Activated B cell treated with CpG ODN at 0.5 μM for 24 hours (primary cell): ENCODE measurements around the gene SPI1. TPM values are rescaled to one million over a fixed set of nuclear protein-coding genes. Genes with fewer than 3 reads are reported as not detected.

Experiments used
- ATAC-seq: fragments of 200-7000 bp; cut with Tn5 transposase; one replicate; pipeline ENCODE4 v1.10.0; 2021; ENCODE audit warnings: low read depth, mild to moderate bottlenecking, moderate library complexity
- CTCF ChIA-PET: fragments of 350-600 bp; sonication (Branson Sonifier 250); formaldehyde crosslinking; loops from one replicate; lab custom pipeline; 2021; ENCODE audit warnings: antibody characterized with exemption; lab: Charles Lee
- POLR2A ChIA-PET: fragments of 350-600 bp; sonication (Branson Sonifier 250); formaldehyde crosslinking; loops from one replicate; lab custom pipeline; 2021; ENCODE audit warnings: antibody characterized with exemption; lab: Charles Lee
- DNase-seq: peaks from one replicate; pipeline ENCODE4 v3.0.0; 2022
- H3K27ac Mint-ChIP-seq: one replicate; pipeline ENCODE4 v1.8.0; 2020; ENCODE audit warnings: mixed read lengths
- H3K27me3 Mint-ChIP-seq: one replicate; pipeline ENCODE4 v1.8.0; 2021; ENCODE audit warnings: mixed read lengths
- H3K36me3 Mint-ChIP-seq: one replicate; pipeline ENCODE4 v1.8.0; 2021; ENCODE audit warnings: low read depth, mixed read lengths
- H3K4me1 Mint-ChIP-seq: one replicate; pipeline ENCODE4 v1.8.0; 2021; ENCODE audit warnings: mixed read lengths
- H3K4me3 Mint-ChIP-seq: one replicate; pipeline ENCODE4 v1.8.0; 2020; ENCODE audit warnings: mild to moderate bottlenecking, mixed read lengths
- H3K9me3 Mint-ChIP-seq: one replicate; pipeline ENCODE4 v1.8.0; 2020; ENCODE audit warnings: mixed read lengths
- CTCF ChIP-seq: fragments of 200-600 bp; IDR thresholded peaks from one replicate; pipeline ENCODE4 v1.8.0; 2022; ENCODE audit warnings: antibody characterized with exemption, mild to moderate bottlenecking
- intact Hi-C: fragments of 100-400 bp; cut with micrococcal nuclease; formaldehyde crosslinking; loops from one replicate; pipeline ENCODE4 v1.15.1; 2024
- total RNA-seq: library from RNA; stranded (reverse); gene quantifications from 2 replicates; pipeline ENCODE4 v1.2.3, GENCODE V29; 2022

The SPI1 gene
- total RNA-seq, 1 donor from 2014 or later, result 68.8 TPM

GRCh38 chr11:47403135-47403534 lies 24.8 kb upstream of the SPI1 start:
- POLR2A ChIA-PET, result interaction anchor here (1.3 to 7.6 kb wide), 3 partner anchors 11 to 189 kb away, joined by 4 to 106 read pairs (median 34); partner anchors contain the start of genes DDB2 and SPI1
- intact Hi-C loops, result loop anchor here (10.0 kb wide), 2 partner anchors 452 to 698 kb away; partner anchors contain the start of genes ARHGAP1 and ZNF408
- Mint-ChIP-seq H3K4me3 (no peak overlapping the region), H3K27me3 (no peaks in the 10 kb centered on the region), H3K36me3 (peaks cover 2% of the 10 kb centered on the region), H3K4me1 (peaks cover 45% of the 10 kb centered on the region), H3K9me3 (no peaks in the 10 kb centered on the region), H3K27ac (peak overlapping the region; percentile 32)
- ATAC-seq (no peak), DNase-seq (no peak)
- TF ChIP-seq CTCF, result no peak
- CTCF ChIA-PET, result interaction anchor here (2.3 kb wide), 1 partner anchor 30 kb away, joined by 22 read pairs; no protein-coding TSS in a partner anchor

- H3K27ac Mint-ChIP-seq, result peak overlapping the region; percentile 95
- peak; percentile 65 for ATAC-seq
- intact Hi-C loops, result loop anchor here (1.0 to 10.0 kb wide), 8 partner anchors 7 to 696 kb away; partner anchors contain the start of genes ARHGAP1, PSMC3, SLC39A13 and SPI1
- no peaks in the 10 kb centered on the region for H3K27me3 Mint-ChIP-seq
- ChIA-PET CTCF (interaction anchor here (3.0 kb wide), 1 partner anchor 27 kb away, joined by 24 read pairs; no protein-coding TSS in a partner anchor), POLR2A (interaction anchor here (0.6 to 7.6 kb wide), 13 partner anchors 7 to 186 kb away, joined by 3 to 106 read pairs (median 4); partner anchors contain the start of genes ACP2, DDB2, PSMC3 and SLC39A13)
- H3K4me1 Mint-ChIP-seq, result peaks cover 40% of the 10 kb centered on the region
- no peaks in the 10 kb centered on the region for H3K9me3 Mint-ChIP-seq
- TF ChIP-seq CTCF, result no peak
- no peaks in the 10 kb centered on the region for H3K36me3 Mint-ChIP-seq
- peak overlapping the region; percentile 88 for H3K4me3 Mint-ChIP-seq
- DNase-seq, result no peak
Measured at GRCh38 chr11:47400768-47401279, 22.5 kb upstream of the SPI1 start.

GRCh38 chr11:47399860-47400767 lies 21.8 kb upstream of the SPI1 start:
- CTCF ChIA-PET, result interaction anchor here (1.1 to 3.0 kb wide), 4 partner anchors 10 to 26 kb away, joined by 5 to 24 read pairs (median 7); partner anchors contain the start of gene SPI1
- H3K4me3 Mint-ChIP-seq, result peak overlapping the region; percentile 88
- no peaks in the 10 kb centered on the region for H3K36me3 Mint-ChIP-seq
- intact Hi-C loops, result loop anchor here (1.0 to 10.0 kb wide), 8 partner anchors 8 to 695 kb away; partner anchors contain the start of genes ARHGAP1, PSMC3, SLC39A13 and SPI1
- peak overlapping the region; percentile 95 for H3K27ac Mint-ChIP-seq
- H3K27me3 Mint-ChIP-seq, result no peaks in the 10 kb centered on the region
- H3K4me1 Mint-ChIP-seq, result peaks cover 47% of the 10 kb centered on the region
- TF ChIP-seq CTCF, result no peak
- no peaks in the 10 kb centered on the region for H3K9me3 Mint-ChIP-seq
- ATAC-seq, result peak; percentile 79
- peak; percentile 56 for DNase-seq
- POLR2A ChIA-PET, result interaction anchor here (0.6 to 7.6 kb wide), 17 partner anchors 8 to 185 kb away, joined by 3 to 106 read pairs (median 4); partner anchors contain the start of genes ACP2, DDB2, KBTBD4 and PSMC3

- peak overlapping the region; percentile 53 for H3K27ac Mint-ChIP-seq
- H3K9me3 Mint-ChIP-seq, result no peaks in the 10 kb centered on the region
- ChIA-PET POLR2A (interaction anchor here (0.7 to 7.6 kb wide), 5 partner anchors 10 to 184 kb away, joined by 5 to 106 read pairs (median 21); partner anchors contain the start of genes DDB2, SLC39A13 and SPI1), CTCF (interaction anchor here (1.3 to 3.0 kb wide), 3 partner anchors 13 to 25 kb away, joined by 6 to 24 read pairs (median 8); partner anchors contain the start of gene SPI1)
- intact Hi-C loops, result no loop called here
- DNase-seq (no peak), ATAC-seq (no peak)
- peaks cover 61% of the 10 kb centered on the region for H3K4me1 Mint-ChIP-seq
- TF ChIP-seq CTCF, result no peak
- H3K36me3 Mint-ChIP-seq, result no peaks in the 10 kb centered on the region
- H3K27me3 Mint-ChIP-seq, result no peaks in the 10 kb centered on the region
- peak overlapping the region; percentile 15 for H3K4me3 Mint-ChIP-seq
Measured at GRCh38 chr11:47398551-47398950, 20.2 kb upstream of the SPI1 start.
